ENCODE measurements around the gene MFRP. TPM values are rescaled to one million over a fixed set of nuclear protein-coding genes. Genes with fewer than 3 reads are reported as not detected.
A peak's percentile ranks its signal among the peaks of the same experiment; 100 is the strongest.
"Not testable (repeated sequence)": the region's sequence is repeated elsewhere in the genome, so short reads cannot be mapped to it uniquely, and the experiment has no call there.

MFRP gene
- total RNA-seq = not detected

GRCh38 chr11:119346605-119347004 lies at the start of gene MFRP:
Gene MFRP, minus strand, starts transcription at chr11:119346705. Its CDS starts 192 bp downstream, at chr11:119346513.
- TF ChIP-seq CTCF (IDR thresholded peaks at IDR 0.05) = no peak
- no peak for TF ChIP-seq POLR2A (IDR thresholded peaks at IDR 0.05)
- 53 to 54% methylated on average over 5 to 6 of the region's 6 CpGs for WGBS, 2 donors
- no peaks in the 10 kb centered on the region for H3K27me3 ChIP-seq
- H3K9me3 ChIP-seq = no peaks in the 10 kb centered on the region
- H3K36me3 ChIP-seq = no peaks in the 10 kb centered on the region
- H3K4me1 ChIP-seq = no peaks in the 10 kb centered on the region
- intact Hi-C loops (cut with DNase I) = no loop called here
- no peak within 1 kb of the TSS for H3K27ac ChIP-seq
- H3K4me3 ChIP-seq (replicated peaks in 1 of 3) = no peak within 1 kb of the TSS
- no peak for DNase-seq

GRCh38 chr11:119391275-119391674 lies 44.8 kb upstream of the MFRP start:
- Histone ChIP-seq H3K4me1 (peaks cover 0 to 6% of the 10 kb centered on the region in 2 donors), H3K9me3 (no peaks in the 10 kb centered on the region), H3K27me3 (no peaks in the 10 kb centered on the region), H3K4me3 (replicated peaks in 1 of 3) (no peak overlapping the region), H3K27ac (no peak overlapping the region), H3K36me3 (no peaks in the 10 kb centered on the region)
- 88 to 92% methylated on average over 7 of the region's 7 CpGs for WGBS, 2 donors
- TF ChIP-seq POLR2A (IDR thresholded peaks at IDR 0.05) (no peak), CTCF (IDR thresholded peaks at IDR 0.05) (no peak)
- intact Hi-C loops (cut with DNase I) = no loop called here
- DNase-seq = no peak

GRCh38 chr11:119389611-119390254 lies 43.2 kb upstream of the MFRP start:
- intact Hi-C loops (cut with DNase I) = no loop called here
- peak; percentile 19 to 30 for DNase-seq
- H3K4me1 ChIP-seq = peaks cover 0 to 3% of the 10 kb centered on the region in 2 donors
- H3K9me3 ChIP-seq = no peaks in the 10 kb centered on the region
- H3K27me3 ChIP-seq = no peaks in the 10 kb centered on the region
- WGBS, 2 donors = 66 to 71% methylated on average over 5 of the region's 5 CpGs
- TF ChIP-seq CTCF (IDR thresholded peaks at IDR 0.05) = peak in 5 of 6 experiments; percentile 14 to 53 (median 30)
- no peak for TF ChIP-seq POLR2A (IDR thresholded peaks at IDR 0.05)
- H3K36me3 ChIP-seq = no peaks in the 10 kb centered on the region
- H3K4me3 ChIP-seq (replicated peaks in 1 of 3) = no peak overlapping the region
- H3K27ac ChIP-seq = no peak overlapping the region

GRCh38 chr11:119388103-119388502 lies 41.6 kb upstream of the MFRP start:
- TF ChIP-seq POLR2A (IDR thresholded peaks at IDR 0.05) = no peak
- no peak for TF ChIP-seq CTCF (IDR thresholded peaks at IDR 0.05)
- H3K27me3 ChIP-seq = no peaks in the 10 kb centered on the region
- no peak overlapping the region for H3K27ac ChIP-seq
- WGBS, 2 donors = 86 to 88% methylated on average over 7 of the region's 7 CpGs
- no peaks in the 10 kb centered on the region for H3K4me1 ChIP-seq
- no peaks in the 10 kb centered on the region for H3K36me3 ChIP-seq
- H3K9me3 ChIP-seq = no peaks in the 10 kb centered on the region
- no peak overlapping the region for H3K4me3 ChIP-seq (replicated peaks in 1 of 3)
- no peak for DNase-seq
- intact Hi-C loops (cut with DNase I) = no loop called here

GRCh38 chr11:119384332-119384731 lies 37.8 kb upstream of the MFRP start:
- H3K36me3 ChIP-seq = no peaks in the 10 kb centered on the region
- no peak for DNase-seq
- intact Hi-C loops (cut with DNase I) = no loop called here

GRCh38 chr11:119382513-119382912 lies 36.0 kb upstream of the MFRP start:
- WGBS, 2 donors = 89 to 90% methylated on average over 14 of the region's 14 CpGs
- H3K36me3 ChIP-seq; H3K27ac ChIP-seq; H3K4me3 ChIP-seq (replicated peaks in 1 of 3); H3K9me3 ChIP-seq; H3K27me3 ChIP-seq; intact Hi-C loops (cut with DNase I); DNase-seq: not testable (repeated sequence)
- H3K4me1 ChIP-seq = peaks cover 13 to 16% of the 10 kb centered on the region in 2 donors

More at GRCh38 chr11:119384332-119384731, 37.8 kb upstream of the MFRP start:
- H3K4me1 ChIP-seq = peaks cover 13 to 16% of the 10 kb centered on the region in 2 donors
- 93 to 95% methylated on average over 2 of the region's 2 CpGs for WGBS, 2 donors
- no peaks in the 10 kb centered on the region for H3K9me3 ChIP-seq
- no peak overlapping the region for H3K27ac ChIP-seq
- no peaks in the 10 kb centered on the region for H3K27me3 ChIP-seq
- TF ChIP-seq POLR2A (IDR thresholded peaks at IDR 0.05) (no peak), CTCF (IDR thresholded peaks at IDR 0.05) (no peak)
- H3K4me3 ChIP-seq (replicated peaks in 1 of 3) = no peak overlapping the region

Measured in thyroid gland (tissue), 4 donors.